Transverse colon (tissue), 4 donors: ENCODE measurements around the gene CADM2. TPM values are rescaled to one million over a fixed set of nuclear protein-coding genes. Genes with fewer than 3 reads are reported as not detected.

Source experiments
- DNase-seq: peaks from one replicate; pipeline ENCODE4 v3.0.0-alpha.2; 2019
- H3K27ac ChIP-seq, 4 donors: fragments of 200-600 bp; sonication (generic); 2 replicates each; pipeline ENCODE4 v1.5.1; 2016 to 2018; ENCODE audit warnings: inconsistent platforms in 4 of 4
- H3K27me3 ChIP-seq: fragments of 200-600 bp; sonication (generic); 2 replicates; pipeline ENCODE4 v1.5.1; 2017; ENCODE audit warnings: inconsistent platforms
- H3K36me3 ChIP-seq, 4 donors: fragments of 200-600 bp; sonication (generic); 2 replicates each; pipeline ENCODE4 v1.5.1; 2017 to 2019; ENCODE audit warnings: inconsistent platforms in 4 of 4
- H3K4me1 ChIP-seq, 4 donors: fragments of 200-600 bp; sonication (generic); 2 replicates each; pipeline ENCODE4 v1.5.1; 2017 to 2020; ENCODE audit warnings: inconsistent platforms in 4 of 4
- H3K4me3 ChIP-seq, 4 donors: fragments of 200-600 bp; sonication (generic); 1 replicate in 1 of 4; 2 replicates in 3 of 4; pipeline versions ENCODE4 v1.5.1 to v1.6.1; 2017 to 2019; ENCODE audit warnings: inconsistent platforms in 4 of 4
- H3K9me3 ChIP-seq, 2 donors: fragments of 200-600 bp; sonication (generic); 2 replicates each; pipeline ENCODE4 v1.5.1; 2017 to 2019; ENCODE audit warnings: inconsistent platforms in 2 of 2
- EP300 ChIP-seq: sonication (generic); formaldehyde crosslinking; IDR thresholded peaks from one replicate; pipeline ENCODE4 v1.6.1; 2017; ENCODE audit warnings: antibody characterized with exemption, low read depth
- POLR2A ChIP-seq: fragments of 450-650 bp; IDR thresholded peaks from one replicate; pipeline ENCODE4 v1.6.1; 2016; ENCODE audit warnings: antibody characterized with exemption, mild to moderate bottlenecking, moderate library complexity
- POLR2AphosphoS5 ChIP-seq, 3 donors: sonication (generic); formaldehyde crosslinking; IDR thresholded peaks; one replicate each; pipeline ENCODE4 v1.6.1; 2016; ENCODE audit warnings: antibody characterized with exemption in 3 of 3
- WGBS, 2 donors: methylation state at CpG; one replicate each; pipeline ENCODE4 v1.1.5; 2018; ENCODE audit warnings: low coverage in 1 of 2; 5-methylcytosine and 5-hydroxymethylcytosine counted together
- in situ Hi-C, 4 donors: fragments of 200-750 bp; cut with MboI; loops; one replicate each; pipeline versions ENCODE4 v1.15.0 to v1.15.1; 2017; ENCODE audit warnings: low sequenced_read_pairs in 3 of 4, low pct_ligation_motif_present in 1 of 4, low pct_unique_long_range_greater_than_20kb in 1 of 4
- intact Hi-C: fragments of 100-400 bp; cut with DNase I; formaldehyde crosslinking; loops from one replicate; pipeline ENCODE4 v1.15.1; 2023; ENCODE audit warnings: low total_unique reads
- total RNA-seq, 4 donors: library from RNA; depleted of rRNA; stranded (reverse); fragments of >200 nt; gene quantifications; one replicate each; pipeline ENCODE4 v1.1.0, GENCODE V29; 2016
- TF ChIP-seq, protein P1 (sequence below), 5 experiments: fragments of 200-600 bp in 3 of 5; fragments of 450-650 bp in 2 of 5; sonication (generic) in 3 of 5; IDR thresholded peaks; 1 replicate in 2 of 5; 2 replicates in 3 of 5; pipeline ENCODE4 v1.5.1; 2016 to 2017; ENCODE audit warnings: antibody characterized with exemption in 5 of 5, inconsistent platforms in 3 of 5, mild to moderate bottlenecking in 2 of 5, moderate library complexity in 1 of 5

CADM2 gene
- total RNA-seq, 4 donors from 2014 or later: 2.2 to 21.3 (median 4.5) TPM

GRCh38 chr3:85475346-85475745 lies 516.6 kb downstream of the CADM2 start:
- no peak for DNase-seq
- WGBS, 2 donors: 72 to 79% methylated on average over 2 of the region's 2 CpGs
- intact Hi-C loops: no loop called here
- TF ChIP-seq EP300 (no peak), POLR2AphosphoS5 (IDR thresholded peaks at IDR 0.05) (no peak), POLR2A (no peak)
- TF ChIP-seq, protein P1, sequence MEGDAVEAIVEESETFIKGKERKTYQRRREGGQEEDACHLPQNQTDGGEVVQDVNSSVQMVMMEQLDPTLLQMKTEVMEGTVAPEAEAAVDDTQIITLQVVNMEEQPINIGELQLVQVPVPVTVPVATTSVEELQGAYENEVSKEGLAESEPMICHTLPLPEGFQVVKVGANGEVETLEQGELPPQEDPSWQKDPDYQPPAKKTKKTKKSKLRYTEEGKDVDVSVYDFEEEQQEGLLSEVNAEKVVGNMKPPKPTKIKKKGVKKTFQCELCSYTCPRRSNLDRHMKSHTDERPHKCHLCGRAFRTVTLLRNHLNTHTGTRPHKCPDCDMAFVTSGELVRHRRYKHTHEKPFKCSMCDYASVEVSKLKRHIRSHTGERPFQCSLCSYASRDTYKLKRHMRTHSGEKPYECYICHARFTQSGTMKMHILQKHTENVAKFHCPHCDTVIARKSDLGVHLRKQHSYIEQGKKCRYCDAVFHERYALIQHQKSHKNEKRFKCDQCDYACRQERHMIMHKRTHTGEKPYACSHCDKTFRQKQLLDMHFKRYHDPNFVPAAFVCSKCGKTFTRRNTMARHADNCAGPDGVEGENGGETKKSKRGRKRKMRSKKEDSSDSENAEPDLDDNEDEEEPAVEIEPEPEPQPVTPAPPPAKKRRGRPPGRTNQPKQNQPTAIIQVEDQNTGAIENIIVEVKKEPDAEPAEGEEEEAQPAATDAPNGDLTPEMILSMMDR (IDR thresholded peaks at IDR 0.05): no peak
- Histone ChIP-seq H3K9me3 (no peaks in the 10 kb centered on the region), H3K4me3 (no peak overlapping the region), H3K4me1 (no peaks in the 10 kb centered on the region), H3K27me3 (no peaks in the 10 kb centered on the region), H3K36me3 (no peaks in the 10 kb centered on the region), H3K27ac (no peak overlapping the region)
- in situ Hi-C loops: no loop called here

- 33 to 47% methylated on average over 3 of the region's 3 CpGs for WGBS, 2 donors
- Histone ChIP-seq H3K27me3 (no peaks in the 10 kb centered on the region), H3K9me3 (no peaks in the 10 kb centered on the region), H3K27ac (no peak overlapping the region), H3K4me1 (no peaks in the 10 kb centered on the region), H3K4me3 (no peak overlapping the region), H3K36me3 (no peaks in the 10 kb centered on the region)
- TF ChIP-seq POLR2AphosphoS5 (IDR thresholded peaks at IDR 0.05) (no peak), EP300 (no peak), POLR2A (no peak)
- TF ChIP-seq, protein P1 (IDR thresholded peaks at IDR 0.05): no peak
- intact Hi-C loops (no loop called here), in situ Hi-C loops (no loop called here)
- DNase-seq: no peak
These were observed 518.2 kb downstream of the CADM2 start for GRCh38 chr3:85476891-85477495.

- in situ Hi-C loops: no loop called here
- H3K4me3 ChIP-seq: no peak overlapping the region
- H3K36me3 ChIP-seq: no peaks in the 10 kb centered on the region
- H3K9me3 ChIP-seq: no peaks in the 10 kb centered on the region
- H3K27me3 ChIP-seq: no peaks in the 10 kb centered on the region
- H3K27ac ChIP-seq: no peak overlapping the region
- 84 to 89% methylated on average over 5 of the region's 5 CpGs for WGBS, 2 donors
- H3K4me1 ChIP-seq: no peaks in the 10 kb centered on the region
- DNase-seq: no peak
- TF ChIP-seq POLR2AphosphoS5 (IDR thresholded peaks at IDR 0.05) (no peak), EP300 (no peak), POLR2A (no peak)
- TF ChIP-seq, protein P1 (IDR thresholded peaks at IDR 0.05): no peak
- intact Hi-C loops: no loop called here
These were observed 522.8 kb downstream of the CADM2 start for GRCh38 chr3:85481411-85482212.

GRCh38 chr3:85482213-85482490 lies 523.4 kb downstream of the CADM2 start:
- Histone ChIP-seq H3K27ac (no peak overlapping the region), H3K36me3 (no peaks in the 10 kb centered on the region), H3K27me3 (no peaks in the 10 kb centered on the region), H3K4me1 (no peaks in the 10 kb centered on the region), H3K4me3 (no peak overlapping the region), H3K9me3 (no peaks in the 10 kb centered on the region)
- TF ChIP-seq EP300 (no peak), POLR2A (no peak)
- intact Hi-C loops (no loop called here), in situ Hi-C loops (no loop called here)
- no peak for DNase-seq
- WGBS, 2 donors: 87 to 90% methylated on average over 3 of the region's 3 CpGs
